SHP77 (cell line): ENCODE results near the gene PCDHGB5.
"Not testable (repeated sequence)": the region's sequence is repeated elsewhere in the genome, so short reads cannot be mapped to it uniquely, and the experiment has no call there.

Source experiments
- DNase-seq, 2 experiments: peaks; one replicate each; lab custom pipeline; 2025; lab: John Stamatoyannopoulos, UW

PCDHGB5 gene

GRCh38 chr5:141412854-141413539, 15.2 kb downstream of the PCDHGB5 start, which contains the start of gene PCDHGA10:
TSS of gene PCDHGA10 (plus strand) at chr5:141412987. CDS start at chr5:141413176, 189 bp downstream.
- peak; percentile 67 to 69 for DNase-seq

- DNase-seq: no peak
Measured at GRCh38 chr5:141413540-141414069, 15.9 kb downstream of the PCDHGB5 start.

- not testable (repeated sequence) for DNase-seq
Measured at GRCh38 chr5:141414548-141415274, 17.0 kb downstream of the PCDHGB5 start.

GRCh38 chr5:141415275-141415618, 17.5 kb downstream of the PCDHGB5 start:
- DNase-seq: not testable (repeated sequence)

- peak; percentile 9 to 31 for DNase-seq
Measured at GRCh38 chr5:141417494-141418172, 19.9 kb downstream of the PCDHGB5 start, which contains the start of gene PCDHGB7. TSS of gene PCDHGB7 (plus strand) at chr5:141417677. CDS start at chr5:141417860, 183 bp downstream.

GRCh38 chr5:141419074-141419880, 21.5 kb downstream of the PCDHGB5 start:
- DNase-seq: no peak

GRCh38 chr5:141420855-141421488, 23.2 kb downstream of the PCDHGB5 start, which contains the start of gene PCDHGA11:
TSS of gene PCDHGA11 (plus strand) at chr5:141421051. CDS start at chr5:141421228, 177 bp downstream.
- DNase-seq: no peak

- no peak for DNase-seq
Measured at GRCh38 chr5:141421489-141421855, 23.7 kb downstream of the PCDHGB5 start.

GRCh38 chr5:141422742-141423291, 25.1 kb downstream of the PCDHGB5 start:
- DNase-seq: no peak

- DNase-seq: no peak
Measured at GRCh38 chr5:141427783-141428426, 30.2 kb downstream of the PCDHGB5 start.

GRCh38 chr5:141430332-141431113, 32.8 kb downstream of the PCDHGB5 start, which contains the start of gene PCDHGA12:
TSS of gene PCDHGA12 (plus strand) at chr5:141430507. CDS start at chr5:141430760, 253 bp downstream.
- no peak for DNase-seq

- DNase-seq: no peak
Measured at GRCh38 chr5:141431286-141431685, 33.5 kb downstream of the PCDHGB5 start.

- DNase-seq: not testable (repeated sequence)
Measured at GRCh38 chr5:141432308-141432707, 34.6 kb downstream of the PCDHGB5 start.

GRCh38 chr5:141432726-141433125, 35.0 kb downstream of the PCDHGB5 start:
- DNase-seq: not testable (repeated sequence)

- no peak for DNase-seq
Measured at GRCh38 chr5:141434006-141434405, 36.3 kb downstream of the PCDHGB5 start.

GRCh38 chr5:141437221-141437620, 39.5 kb downstream of the PCDHGB5 start:
- DNase-seq: no peak

- no peak for DNase-seq
Measured at GRCh38 chr5:141439411-141440141, 41.8 kb downstream of the PCDHGB5 start.

- no peak for DNase-seq
Measured at GRCh38 chr5:141440341-141440740, 42.6 kb downstream of the PCDHGB5 start.
